Large intestine (tissue), 3 donors: ENCODE measurements around the gene CHST11. TPM values are rescaled to one million over a fixed set of nuclear protein-coding genes. Genes with fewer than 3 reads are reported as not detected.

Experiments used
- DNase-seq, 2 donors: peaks; one replicate each; pipeline versions ENCODE4 v3.0.0 to v3.0.0-alpha.2; 2013
- H3K27ac ChIP-seq: one replicate; pipeline ENCODE4 v1.5.1; 2013; ENCODE audit warnings: low read length
- H3K27me3 ChIP-seq: 2 replicates; pipeline ENCODE4 v1.6.1; 2013; ENCODE audit warnings: low read length; ENCODE audit not compliant: control insufficient read depth, insufficient read depth
- H3K36me3 ChIP-seq: 2 replicates; pipeline ENCODE4 v1.6.1; 2013; ENCODE audit warnings: low read length; ENCODE audit not compliant: control insufficient read depth, insufficient read depth
- H3K4me1 ChIP-seq: one replicate; pipeline ENCODE4 v1.6.1; 2013; ENCODE audit warnings: low read length; ENCODE audit not compliant: control insufficient read depth, insufficient read depth
- H3K4me3 ChIP-seq: one replicate; pipeline ENCODE4 v1.5.1; 2013; ENCODE audit warnings: low read length
- H3K9me3 ChIP-seq: one replicate; pipeline ENCODE4 v1.6.1; 2013; ENCODE audit warnings: mild to moderate bottlenecking, low read depth, low read length, moderate library complexity; ENCODE audit not compliant: control insufficient read depth
- WGBS: methylation state at CpG from one replicate; pipeline ENCODE4 v1.1.5; 2013; ENCODE audit warnings: low lambda C conversion rate; ENCODE audit not compliant: insufficient coverage; 5-methylcytosine and 5-hydroxymethylcytosine counted together
- polyA plus RNA-seq: library from polyadenylated mRNA; unstranded; fragments of 120-200 nt; gene quantifications from one replicate; pipeline ENCODE4 v1.2.1, GENCODE V29; 2013

The CHST11 gene
- polyA plus RNA-seq, 1 donor, result 5.9 TPM

DNA sequence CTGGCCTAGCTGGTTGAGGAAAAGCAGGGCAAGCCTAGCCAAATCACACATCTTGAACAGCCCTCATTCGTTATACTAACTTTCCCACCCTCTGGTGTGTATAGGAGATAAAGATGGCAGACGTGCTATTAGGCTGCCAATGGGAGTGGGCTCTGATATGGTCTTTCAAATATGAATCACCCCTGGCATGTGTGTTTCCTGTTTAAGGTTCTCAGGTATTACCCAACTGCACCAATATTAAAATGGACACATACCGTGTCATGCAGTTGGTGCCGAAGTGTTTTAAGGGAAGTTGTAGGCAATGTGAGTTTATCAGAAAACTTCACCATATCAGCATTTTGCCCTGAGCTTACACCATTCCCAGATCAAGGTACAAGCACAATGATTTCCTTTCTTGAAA lies 33.4 kb downstream of the CHST11 start:
- no CpG with 5 or more reads among the region's 4 CpGs for WGBS
- Histone ChIP-seq H3K4me1 (no peaks in the 10 kb centered on the region), H3K4me3 (no peak overlapping the region), H3K36me3 (no peaks in the 10 kb centered on the region), H3K27me3 (peaks cover 2% of the 10 kb centered on the region), H3K27ac (no peak overlapping the region), H3K9me3 (no peaks in the 10 kb centered on the region)
- DNase-seq, result peak in 1 of 2 donors; percentile 53

DNA sequence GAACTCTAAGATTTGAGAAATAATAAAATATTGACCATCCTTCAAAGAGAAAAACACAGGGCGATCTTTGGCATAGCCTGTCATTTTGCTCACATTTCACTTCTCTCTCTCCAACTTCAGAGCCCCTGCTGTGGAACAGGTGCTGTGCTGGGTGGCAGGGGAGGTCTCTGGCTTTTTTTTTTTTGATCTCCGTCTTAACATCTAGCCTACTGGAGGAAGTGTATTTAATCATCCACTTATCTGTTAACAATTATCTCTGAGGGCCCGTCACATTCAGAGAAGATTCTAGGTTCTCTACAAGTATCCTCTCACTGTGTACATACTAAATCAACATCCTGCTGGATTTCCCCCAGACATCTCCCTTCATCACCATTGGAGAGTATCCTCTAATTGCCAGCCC lies 34.1 kb downstream of the CHST11 start:
- H3K4me1 ChIP-seq, result no peaks in the 10 kb centered on the region
- H3K9me3 ChIP-seq, result no peaks in the 10 kb centered on the region
- no peaks in the 10 kb centered on the region for H3K36me3 ChIP-seq
- H3K27ac ChIP-seq, result no peak overlapping the region
- no CpG with 5 or more reads among the region's 3 CpGs for WGBS
- peaks cover 2% of the 10 kb centered on the region for H3K27me3 ChIP-seq
- no peak overlapping the region for H3K4me3 ChIP-seq
- no peak for DNase-seq

DNA sequence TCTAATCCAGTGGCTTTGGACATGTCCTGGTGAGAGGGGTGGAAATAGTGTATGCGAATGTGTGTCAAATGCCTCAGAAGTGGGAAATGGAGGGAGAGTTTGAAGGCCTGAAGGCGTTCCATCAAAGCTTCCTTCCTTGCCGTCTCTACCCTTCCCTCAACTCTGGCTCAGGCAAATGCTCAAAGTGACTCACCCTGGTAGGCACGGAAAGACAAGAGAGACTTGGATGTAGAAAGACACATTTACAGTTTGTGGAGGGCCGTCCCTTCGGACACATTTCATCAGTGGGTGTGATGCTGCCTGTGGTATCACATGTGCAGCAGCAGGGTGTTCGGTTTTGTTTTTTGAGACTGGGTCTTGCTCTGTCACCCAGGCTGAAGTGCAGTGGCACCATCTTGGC lies 36.7 kb downstream of the CHST11 start:
- Histone ChIP-seq H3K27ac (no peak overlapping the region), H3K9me3 (no peaks in the 10 kb centered on the region), H3K4me3 (no peak overlapping the region), H3K27me3 (peaks cover 2% of the 10 kb centered on the region), H3K4me1 (no peaks in the 10 kb centered on the region), H3K36me3 (no peaks in the 10 kb centered on the region)
- DNase-seq, result no peak
- WGBS, result no CpG with 5 or more reads among the region's 7 CpGs

DNA sequence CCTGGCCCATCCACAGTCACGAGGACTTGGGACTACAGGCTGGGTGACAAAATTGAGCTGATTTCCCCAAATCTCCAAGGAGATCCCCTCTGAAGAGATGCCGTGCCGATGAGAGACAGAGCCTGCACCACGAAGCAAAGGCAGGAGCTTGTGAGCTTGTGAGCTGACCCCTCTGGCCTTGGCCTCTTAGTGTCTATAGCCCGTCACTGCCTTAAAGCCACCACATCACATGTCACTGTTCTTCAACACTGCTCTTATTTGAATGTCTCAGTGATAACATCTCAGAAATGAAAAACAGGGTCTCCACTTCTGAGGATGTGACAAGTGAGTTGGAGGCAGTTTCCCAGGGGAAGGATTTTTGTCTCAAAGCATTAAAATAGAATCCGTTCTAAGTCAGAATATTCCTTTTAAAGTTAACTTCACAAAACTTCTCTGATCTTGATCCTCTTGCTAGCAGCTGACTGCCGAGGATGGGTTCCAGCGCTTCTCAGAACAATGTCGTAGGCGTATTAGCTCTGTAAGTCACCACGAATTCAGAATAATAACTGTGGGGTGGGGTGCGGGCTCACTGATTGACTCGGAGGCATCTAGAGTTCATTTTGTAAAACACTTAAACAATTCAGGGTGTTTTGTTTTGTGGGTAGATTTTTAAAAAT lies 37.5 kb downstream of the CHST11 start:
- no peak for DNase-seq
- H3K9me3 ChIP-seq, result no peaks in the 10 kb centered on the region
- H3K4me3 ChIP-seq, result no peak overlapping the region
- 60% methylated on average over 2 of the region's 13 CpGs for WGBS
- H3K27me3 ChIP-seq, result peaks cover 2% of the 10 kb centered on the region
- no peaks in the 10 kb centered on the region for H3K4me1 ChIP-seq
- no peak overlapping the region for H3K27ac ChIP-seq
- H3K36me3 ChIP-seq, result no peaks in the 10 kb centered on the region

DNA sequence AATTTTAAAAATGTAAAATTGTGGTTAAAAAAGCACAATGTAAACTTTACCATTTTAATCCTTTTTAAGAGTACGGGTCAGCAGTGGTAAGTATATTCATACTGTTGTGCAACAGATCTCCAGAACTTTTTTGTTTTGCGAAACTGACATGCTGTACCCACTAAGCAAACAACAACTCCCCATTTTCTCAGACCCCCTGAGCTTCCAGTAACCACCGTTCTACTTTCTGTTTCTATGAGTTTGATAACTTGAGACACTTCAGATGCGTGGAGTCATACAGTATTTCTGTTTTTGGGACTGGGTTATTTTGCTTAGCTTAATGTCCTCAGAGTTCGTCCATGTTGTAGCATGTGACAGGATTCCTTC lies 38.0 kb downstream of the CHST11 start:
- no peak for DNase-seq
- Histone ChIP-seq H3K4me3 (no peak overlapping the region), H3K27ac (no peak overlapping the region), H3K36me3 (no peaks in the 10 kb centered on the region), H3K4me1 (no peaks in the 10 kb centered on the region), H3K9me3 (no peaks in the 10 kb centered on the region), H3K27me3 (peaks cover 2% of the 10 kb centered on the region)
- WGBS, result 90% methylated on average over 2 of the region's 5 CpGs

DNA sequence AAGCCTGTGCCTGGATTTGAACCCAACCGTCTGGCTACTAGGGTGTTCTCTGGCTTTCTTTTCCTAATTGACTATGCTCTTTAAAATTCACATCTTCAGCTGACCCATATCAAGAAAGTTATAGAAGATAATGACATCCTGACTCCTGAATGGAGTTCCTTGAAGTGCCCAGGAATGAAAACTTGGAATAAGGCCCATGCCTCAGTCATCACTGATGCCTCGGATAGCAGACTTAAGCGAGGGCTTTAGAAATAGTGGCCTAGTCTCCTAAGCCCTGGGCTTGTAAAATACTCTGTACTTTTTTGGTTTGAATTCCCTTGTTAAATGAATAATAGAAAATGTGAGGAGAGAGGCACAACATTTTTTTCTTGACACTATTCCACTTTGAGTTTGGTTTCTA lies 39.0 kb downstream of the CHST11 start:
- no peak overlapping the region for H3K4me3 ChIP-seq
- no peaks in the 10 kb centered on the region for H3K36me3 ChIP-seq
- H3K27ac ChIP-seq, result no peak overlapping the region
- peaks cover 2% of the 10 kb centered on the region for H3K27me3 ChIP-seq
- no peak for DNase-seq
- H3K9me3 ChIP-seq, result no peaks in the 10 kb centered on the region
- no peaks in the 10 kb centered on the region for H3K4me1 ChIP-seq
- no CpG with 5 or more reads among the region's 3 CpGs for WGBS

DNA sequence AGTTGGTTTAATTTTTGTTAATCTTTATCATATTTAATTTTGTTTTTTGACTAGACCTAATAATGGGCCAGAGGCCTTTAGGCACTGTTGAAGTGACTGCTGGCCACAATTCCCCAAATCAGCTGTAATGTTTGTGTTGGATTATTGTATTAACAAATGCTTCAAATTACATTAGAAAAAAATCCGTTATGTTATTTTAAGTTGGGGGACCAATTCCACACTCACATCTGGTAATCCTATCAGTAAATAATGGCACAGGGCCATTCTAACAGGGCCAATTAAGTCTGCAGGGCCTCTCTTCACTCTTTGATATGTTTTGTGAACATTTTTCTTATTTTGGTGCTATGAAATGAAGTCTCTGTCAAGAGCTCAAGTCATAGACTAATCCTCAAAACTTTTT lies 39.6 kb downstream of the CHST11 start:
- Histone ChIP-seq H3K4me1 (no peaks in the 10 kb centered on the region), H3K9me3 (no peaks in the 10 kb centered on the region), H3K27me3 (peaks cover 2% of the 10 kb centered on the region), H3K4me3 (no peak overlapping the region), H3K27ac (no peak overlapping the region), H3K36me3 (no peaks in the 10 kb centered on the region)
- DNase-seq, result no peak
- WGBS, result 38% methylated on average over 1 of the region's 1 CpG

DNA sequence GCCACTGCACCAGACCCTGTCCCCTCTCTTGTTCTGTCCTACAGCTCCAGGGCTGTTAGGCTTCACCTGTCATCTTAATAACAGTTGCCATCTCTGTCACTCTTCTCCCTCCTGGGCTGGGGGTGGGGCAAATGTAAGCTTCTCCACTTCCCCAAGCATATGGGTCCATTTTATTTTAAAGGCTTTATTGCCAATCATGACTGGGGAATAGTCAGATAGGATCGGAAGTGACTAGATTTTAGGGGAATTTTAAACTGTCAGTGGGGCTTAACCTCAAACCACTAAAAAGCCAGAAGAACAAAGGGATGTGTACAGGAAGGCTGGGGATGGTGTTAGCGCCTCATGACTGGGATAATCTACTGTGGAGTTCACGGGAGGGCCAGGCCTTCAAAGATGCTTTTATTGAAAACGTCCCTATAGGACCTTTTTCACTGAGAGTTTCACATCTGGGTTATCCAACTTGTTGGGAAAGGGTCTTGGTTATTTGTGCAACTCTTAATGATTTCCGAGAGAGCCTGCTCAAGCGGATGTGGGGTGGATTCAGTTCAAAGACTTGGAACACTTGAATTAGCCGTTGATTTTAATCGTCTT lies 41.6 kb downstream of the CHST11 start:
- H3K4me1 ChIP-seq, result no peaks in the 10 kb centered on the region
- no peak overlapping the region for H3K4me3 ChIP-seq
- 100% methylated on average over 3 of the region's 8 CpGs for WGBS
- no peaks in the 10 kb centered on the region for H3K27me3 ChIP-seq
- H3K36me3 ChIP-seq, result no peaks in the 10 kb centered on the region
- H3K27ac ChIP-seq, result no peak overlapping the region
- H3K9me3 ChIP-seq, result no peaks in the 10 kb centered on the region
- DNase-seq, result no peak

DNA sequence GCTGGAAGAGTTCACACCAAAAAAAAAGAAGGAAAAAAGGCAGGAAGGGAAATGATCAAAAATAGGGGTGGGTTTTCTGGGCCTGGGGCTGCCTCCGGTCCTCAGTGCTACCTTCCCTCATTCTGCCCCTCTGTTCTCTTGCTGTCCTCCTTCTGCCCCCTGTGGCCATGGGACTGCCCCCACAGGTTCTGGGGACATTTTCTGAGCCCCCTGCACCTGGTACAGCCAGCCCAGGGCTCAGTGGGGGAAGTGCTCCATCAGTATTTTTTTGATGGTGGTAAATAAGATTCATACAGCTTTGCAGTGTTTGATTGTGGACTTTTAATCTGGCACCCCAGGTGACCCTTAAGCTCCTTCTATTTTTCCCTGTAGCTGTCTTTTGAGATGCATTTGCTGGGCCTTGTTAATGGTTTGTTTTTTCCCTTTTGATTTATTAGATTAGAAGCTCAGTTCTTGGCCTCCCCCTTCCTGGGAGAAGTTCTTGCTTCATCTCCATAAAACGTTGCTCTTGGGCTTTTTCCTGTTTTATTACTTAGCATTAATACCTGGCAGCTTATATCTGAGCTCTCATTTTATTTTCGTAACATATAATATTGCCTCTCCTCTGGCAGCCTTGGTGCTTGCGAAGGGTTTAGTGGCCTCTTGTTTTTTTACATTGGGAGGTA lies 43.1 kb downstream of the CHST11 start:
- no peaks in the 10 kb centered on the region for H3K9me3 ChIP-seq
- 0% methylated on average over 1 of the region's 4 CpGs for WGBS
- no peak overlapping the region for H3K27ac ChIP-seq
- no peaks in the 10 kb centered on the region for H3K36me3 ChIP-seq
- no peak overlapping the region for H3K4me3 ChIP-seq
- no peak for DNase-seq
- no peaks in the 10 kb centered on the region for H3K27me3 ChIP-seq
- no peaks in the 10 kb centered on the region for H3K4me1 ChIP-seq

DNA sequence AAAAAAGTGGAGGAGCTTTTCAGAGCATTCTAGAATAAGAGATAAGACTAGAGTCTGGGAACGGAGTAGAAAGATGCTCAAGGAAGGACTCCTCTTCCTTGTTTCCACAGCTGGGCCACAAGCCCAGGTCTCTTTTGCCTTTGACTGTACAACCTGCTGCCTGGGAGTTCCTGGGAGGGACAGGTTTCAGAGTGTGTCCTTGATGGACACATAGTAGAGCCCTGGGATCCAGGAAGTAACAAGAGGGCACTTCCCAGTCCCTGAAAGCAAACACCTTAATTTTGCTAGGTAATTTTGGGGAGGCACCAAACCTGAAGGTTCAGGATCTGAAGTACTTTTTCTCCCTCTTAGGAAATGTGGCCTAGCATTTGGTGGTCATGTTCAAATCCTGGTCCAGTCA lies 44.4 kb downstream of the CHST11 start:
- no peaks in the 10 kb centered on the region for H3K36me3 ChIP-seq
- no peaks in the 10 kb centered on the region for H3K9me3 ChIP-seq
- no peak overlapping the region for H3K27ac ChIP-seq
- no CpG with 5 or more reads among the region's 1 CpG for WGBS
- DNase-seq, result no peak
- no peaks in the 10 kb centered on the region for H3K4me1 ChIP-seq
- H3K27me3 ChIP-seq, result no peaks in the 10 kb centered on the region
- no peak overlapping the region for H3K4me3 ChIP-seq

DNA sequence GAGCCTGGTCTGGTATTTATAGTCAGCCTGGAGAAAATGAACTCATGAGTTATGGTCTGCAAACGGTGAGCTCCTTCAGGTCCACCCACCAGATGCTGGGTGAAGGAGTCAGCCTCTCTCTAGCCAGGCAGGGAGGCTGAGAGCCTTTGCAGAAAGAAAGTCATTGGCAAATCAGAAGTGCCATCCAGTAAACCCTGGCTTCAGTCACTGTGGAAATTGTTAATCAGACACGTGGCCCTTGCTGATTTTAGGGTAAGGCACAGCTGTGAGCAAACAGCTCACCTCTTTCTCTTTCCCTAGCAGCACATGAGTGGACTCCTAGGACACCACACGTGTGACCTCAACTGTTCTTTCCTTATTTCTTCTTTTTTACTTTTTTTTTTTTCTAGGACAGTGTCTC lies 44.9 kb downstream of the CHST11 start:
- Histone ChIP-seq H3K36me3 (no peaks in the 10 kb centered on the region), H3K27me3 (no peaks in the 10 kb centered on the region), H3K4me3 (no peak overlapping the region), H3K27ac (no peak overlapping the region), H3K4me1 (no peaks in the 10 kb centered on the region), H3K9me3 (no peaks in the 10 kb centered on the region)
- no peak for DNase-seq
- 63% methylated on average over 1 of the region's 3 CpGs for WGBS
